Measurements from ENCODE around the gene GREB1.

GREB1 gene

GRCh38 chr2:11682590-11682915 is 148.7 kb downstream of the GREB1 start:
- H2BK12ac ChIP-seq (ENCODE audit: low read length) = no peak overlapping the region
- DNase-seq = no peak
- WGBS (ENCODE audit: extremely low coverage, insufficient coverage, insufficient read length) = no CpG with 5 or more reads among the region's 8 CpGs
- H3K4me1 ChIP-seq (ENCODE audit: control insufficient read depth in 1 of 2, insufficient read depth in 2 of 2, low read length in 2 of 2) = peaks cover 0 to 3% of the 10 kb centered on the region in 2 experiments
- H4K91ac ChIP-seq (ENCODE audit: low read depth, low read length) = no peak overlapping the region
- H3K18ac ChIP-seq (ENCODE audit: low read length) = no peak overlapping the region
- no peak overlapping the region for H3K4me3 ChIP-seq (ENCODE audit: low read depth, low read length)
- H3K27ac ChIP-seq (ENCODE audit: low read depth, low read length) = no peak overlapping the region
- H2BK120ac ChIP-seq (ENCODE audit: insufficient read depth, low read length, poor library complexity) = no peak overlapping the region
- H3K23ac ChIP-seq (ENCODE audit: low read length) = no peak overlapping the region
- no peak overlapping the region for H3K4me2 ChIP-seq (ENCODE audit: low read length)
- no peaks in the 10 kb centered on the region for H3K79me1 ChIP-seq (ENCODE audit: low read length)
- no peaks in the 10 kb centered on the region for H3K79me2 ChIP-seq (ENCODE audit: control insufficient read depth, insufficient read depth, low read length, poor library complexity)
- no peaks in the 10 kb centered on the region for H3K36me3 ChIP-seq (ENCODE audit: control insufficient read depth in 1 of 2, insufficient read depth in 2 of 2, low read length in 2 of 2)
- no peak overlapping the region for H3K9ac ChIP-seq (ENCODE audit: low read length)
- no peak overlapping the region for H4K12ac ChIP-seq (ENCODE audit: low read depth, low read length)
- H2AFZ ChIP-seq (ENCODE audit: insufficient read depth, low read length, poor library complexity) = no peak overlapping the region
- H3K9me3 ChIP-seq (ENCODE audit: insufficient read depth, low read depth, low read length) = peaks cover 3% of the 10 kb centered on the region
- no peak overlapping the region for H3K14ac ChIP-seq (ENCODE audit: low read length)
- no peak overlapping the region for H2BK5ac ChIP-seq (ENCODE audit: low read depth, low read length, poor library complexity)
- no peak overlapping the region for H4K8ac ChIP-seq (ENCODE audit: low read depth, low read length)
- H3K27me3 ChIP-seq (ENCODE audit: insufficient read depth, low read length) = no peaks in the 10 kb centered on the region
- H2AK5ac ChIP-seq (ENCODE audit: low read length) = no peak overlapping the region
- no peak overlapping the region for H3K4ac ChIP-seq (ENCODE audit: low read depth, low read length)

- Histone ChIP-seq H2AK5ac (ENCODE audit: low read length) (no peak overlapping the region), H2BK12ac (ENCODE audit: low read length) (no peak overlapping the region), H4K12ac (ENCODE audit: low read depth, low read length) (no peak overlapping the region), H3K9me3 (ENCODE audit: insufficient read depth, low read depth, low read length) (peaks cover 3% of the 10 kb centered on the region), H3K4me2 (ENCODE audit: low read length) (no peak overlapping the region), H4K91ac (ENCODE audit: low read depth, low read length) (no peak overlapping the region), H3K79me2 (ENCODE audit: control insufficient read depth, insufficient read depth, low read length, poor library complexity) (no peaks in the 10 kb centered on the region), H3K18ac (ENCODE audit: low read length) (no peak overlapping the region), H2BK5ac (ENCODE audit: low read depth, low read length, poor library complexity) (no peak overlapping the region), H3K27ac (ENCODE audit: low read depth, low read length) (no peak overlapping the region), H3K27me3 (ENCODE audit: insufficient read depth, low read length) (no peaks in the 10 kb centered on the region), H3K4ac (ENCODE audit: low read depth, low read length) (no peak overlapping the region), H3K14ac (ENCODE audit: low read length) (no peak overlapping the region), H3K36me3 (ENCODE audit: control insufficient read depth in 1 of 2, insufficient read depth in 2 of 2, low read length in 2 of 2) (no peaks in the 10 kb centered on the region), H2BK120ac (ENCODE audit: insufficient read depth, low read length, poor library complexity) (no peak overlapping the region), H3K4me3 (ENCODE audit: low read depth, low read length) (no peak overlapping the region), H4K8ac (ENCODE audit: low read depth, low read length) (no peak overlapping the region), H3K79me1 (ENCODE audit: low read length) (no peaks in the 10 kb centered on the region), H3K4me1 (ENCODE audit: control insufficient read depth in 1 of 2, insufficient read depth in 2 of 2, low read length in 2 of 2) (peaks cover 5% of the 10 kb centered on the region in 2 experiments), H2AFZ (ENCODE audit: insufficient read depth, low read length, poor library complexity) (no peak overlapping the region), H3K23ac (ENCODE audit: low read length) (no peak overlapping the region), H3K9ac (ENCODE audit: low read length) (no peak overlapping the region)
- WGBS (ENCODE audit: extremely low coverage, insufficient coverage, insufficient read length) = no CpG with 5 or more reads among the region's 9 CpGs
- no peak for DNase-seq
Measured at GRCh38 chr2:11683476-11683875, 149.6 kb downstream of the GREB1 start.

GRCh38 chr2:11683966-11684365 is 150.1 kb downstream of the GREB1 start:
- no peak overlapping the region for H2BK12ac ChIP-seq (ENCODE audit: low read length)

GRCh38 chr2:11684894-11685460 is 151.1 kb downstream of the GREB1 start:
- Histone ChIP-seq H3K4me2 (ENCODE audit: low read length) (no peak overlapping the region), H3K4me3 (ENCODE audit: low read depth, low read length) (no peak overlapping the region), H3K14ac (ENCODE audit: low read length) (no peak overlapping the region), H3K27me3 (ENCODE audit: insufficient read depth, low read length) (no peaks in the 10 kb centered on the region), H2BK120ac (ENCODE audit: insufficient read depth, low read length, poor library complexity) (no peak overlapping the region), H3K79me1 (ENCODE audit: low read length) (no peaks in the 10 kb centered on the region), H2BK12ac (ENCODE audit: low read length) (no peak overlapping the region), H3K4me1 (ENCODE audit: control insufficient read depth in 1 of 2, insufficient read depth in 2 of 2, low read length in 2 of 2) (peaks cover 3 to 5% of the 10 kb centered on the region in 2 experiments), H3K18ac (ENCODE audit: low read length) (no peak overlapping the region), H2AK5ac (ENCODE audit: low read length) (no peak overlapping the region), H4K12ac (ENCODE audit: low read depth, low read length) (no peak overlapping the region), H2BK5ac (ENCODE audit: low read depth, low read length, poor library complexity) (no peak overlapping the region), H3K27ac (ENCODE audit: low read depth, low read length) (no peak overlapping the region), H3K36me3 (ENCODE audit: control insufficient read depth in 1 of 2, insufficient read depth in 2 of 2, low read length in 2 of 2) (no peaks in the 10 kb centered on the region), H2AFZ (ENCODE audit: insufficient read depth, low read length, poor library complexity) (no peak overlapping the region), H4K8ac (ENCODE audit: low read depth, low read length) (no peak overlapping the region), H4K91ac (ENCODE audit: low read depth, low read length) (no peak overlapping the region), H3K23ac (ENCODE audit: low read length) (no peak overlapping the region), H3K9ac (ENCODE audit: low read length) (no peak overlapping the region), H3K4ac (ENCODE audit: low read depth, low read length) (no peak overlapping the region), H3K9me3 (ENCODE audit: insufficient read depth, low read depth, low read length) (peaks cover 2% of the 10 kb centered on the region), H3K79me2 (ENCODE audit: control insufficient read depth, insufficient read depth, low read length, poor library complexity) (no peaks in the 10 kb centered on the region)
- WGBS (ENCODE audit: extremely low coverage, insufficient coverage, insufficient read length) = 100% methylated on average over 4 of the region's 12 CpGs
- DNase-seq = no peak

More at GRCh38 chr2:11683966-11684365, 150.1 kb downstream of the GREB1 start:
- Histone ChIP-seq H3K14ac (ENCODE audit: low read length) (no peak overlapping the region), H4K91ac (ENCODE audit: low read depth, low read length) (no peak overlapping the region), H3K18ac (ENCODE audit: low read length) (no peak overlapping the region), H3K27me3 (ENCODE audit: insufficient read depth, low read length) (no peaks in the 10 kb centered on the region), H4K12ac (ENCODE audit: low read depth, low read length) (no peak overlapping the region), H2BK5ac (ENCODE audit: low read depth, low read length, poor library complexity) (no peak overlapping the region), H3K79me1 (ENCODE audit: low read length) (no peaks in the 10 kb centered on the region), H3K4ac (ENCODE audit: low read depth, low read length) (no peak overlapping the region), H3K27ac (ENCODE audit: low read depth, low read length) (no peak overlapping the region), H2AFZ (ENCODE audit: insufficient read depth, low read length, poor library complexity) (no peak overlapping the region), H3K79me2 (ENCODE audit: control insufficient read depth, insufficient read depth, low read length, poor library complexity) (no peaks in the 10 kb centered on the region), H3K4me2 (ENCODE audit: low read length) (no peak overlapping the region), H3K4me1 (ENCODE audit: control insufficient read depth in 1 of 2, insufficient read depth in 2 of 2, low read length in 2 of 2) (peaks cover 5% of the 10 kb centered on the region in 2 experiments), H3K36me3 (ENCODE audit: control insufficient read depth in 1 of 2, insufficient read depth in 2 of 2, low read length in 2 of 2) (no peaks in the 10 kb centered on the region), H2BK120ac (ENCODE audit: insufficient read depth, low read length, poor library complexity) (no peak overlapping the region), H2AK5ac (ENCODE audit: low read length) (no peak overlapping the region), H3K9ac (ENCODE audit: low read length) (no peak overlapping the region), H4K8ac (ENCODE audit: low read depth, low read length) (no peak overlapping the region), H3K4me3 (ENCODE audit: low read depth, low read length) (no peak overlapping the region), H3K23ac (ENCODE audit: low read length) (no peak overlapping the region), H3K9me3 (ENCODE audit: insufficient read depth, low read depth, low read length) (peaks cover 2% of the 10 kb centered on the region)
- WGBS (ENCODE audit: extremely low coverage, insufficient coverage, insufficient read length) = no CpG with 5 or more reads among the region's 4 CpGs
- DNase-seq = no peak

Measured in trophoblast cell (in vitro differentiated cells and primary cell).